ENCODE results near the gene LRIT2. TPM values are rescaled to one million over a fixed set of nuclear protein-coding genes. Genes with fewer than 3 reads are reported as not detected.

Gene LRIT2
- total RNA-seq, 5 donors from 2014 or later (not counting 1 experiment from before 2014, with no cell fraction given) = not detected

DNA sequence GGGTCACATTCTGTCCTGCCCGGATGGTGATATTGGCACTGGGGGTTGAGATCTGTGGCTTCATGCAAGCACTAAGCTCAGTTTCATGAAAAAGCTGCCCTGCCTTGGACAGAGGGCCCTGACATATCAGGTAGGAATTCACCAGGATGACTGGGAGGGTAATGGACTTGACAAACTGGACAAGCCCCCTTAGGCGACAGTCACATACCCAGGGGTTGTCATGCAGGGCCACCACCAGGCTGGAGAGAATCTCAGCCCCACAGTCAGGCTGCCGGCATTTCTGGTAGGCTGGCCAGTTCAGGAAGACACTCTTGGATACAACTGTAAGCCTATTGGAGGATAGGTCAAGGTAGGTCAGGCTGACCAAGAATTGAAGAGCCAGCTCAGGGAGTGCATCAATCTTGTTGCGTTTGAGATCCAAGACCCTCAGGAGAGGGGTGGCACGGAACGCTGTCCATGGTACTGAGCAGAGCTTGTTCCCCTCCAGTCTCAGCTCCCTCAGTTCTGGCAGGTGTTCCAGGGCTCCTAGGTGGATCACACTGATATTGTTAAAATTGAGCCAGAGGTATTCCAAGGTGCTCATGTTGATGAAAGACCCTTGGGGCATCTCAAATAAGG, 824 bp downstream of the LRIT2 start:
- Histone ChIP-seq H3K27me3 (replicated peaks in 1 of 2; ENCODE audit: control insufficient read depth in 2 of 2, extremely low read depth in 1 of 2, insufficient read depth in 2 of 2, low read length in 1 of 2) (peaks cover 2 to 22% of the 10 kb centered on the region in 2 experiments), H3K27ac (ENCODE audit: low read length) (no peak overlapping the region), H3K36me3 (ENCODE audit: control insufficient read depth in 2 of 2, extremely low read depth in 1 of 2, insufficient read depth in 1 of 2, low read length in 1 of 2) (no peaks in the 10 kb centered on the region), H3K9me3 (no peaks in the 10 kb centered on the region), H3K4me1 (ENCODE audit: control insufficient read depth in 1 of 2, extremely low read depth in 1 of 2, insufficient read depth in 2 of 2, low read length in 2 of 2) (no peaks in the 10 kb centered on the region), H3K4me3 (ENCODE audit: control insufficient read depth in 1 of 2, extremely low read depth in 1 of 2, low read length in 1 of 2) (no peak overlapping the region)
- ATAC-seq (replicated peaks in 1 of 4) = no peak
- ChIA-PET CTCF (interaction anchor here in 1 of 2 donors (1.2 kb wide), 1 partner anchor 8 kb away, joined by 3 read pairs; no protein-coding TSS in a partner anchor), POLR2A (no interaction called here)
- no peak overlapping the region for H3K4me3 Mint-ChIP-seq
- no peak for DNase-seq
- WGBS (ENCODE audit: insufficient coverage) = 48% methylated on average over 6 of the region's 6 CpGs
- H3K9me3 Mint-ChIP-seq = peaks cover 0 to 2% (median under 1%) of the 10 kb centered on the region in 3 donors
- H3K4me1 Mint-ChIP-seq = no peaks in the 10 kb centered on the region
- peaks cover 35 to 37% of the 10 kb centered on the region in 2 donors for H3K27me3 Mint-ChIP-seq
- H3K27ac Mint-ChIP-seq = no peak overlapping the region
- no peaks in the 10 kb centered on the region for H3K36me3 Mint-ChIP-seq

DNA sequence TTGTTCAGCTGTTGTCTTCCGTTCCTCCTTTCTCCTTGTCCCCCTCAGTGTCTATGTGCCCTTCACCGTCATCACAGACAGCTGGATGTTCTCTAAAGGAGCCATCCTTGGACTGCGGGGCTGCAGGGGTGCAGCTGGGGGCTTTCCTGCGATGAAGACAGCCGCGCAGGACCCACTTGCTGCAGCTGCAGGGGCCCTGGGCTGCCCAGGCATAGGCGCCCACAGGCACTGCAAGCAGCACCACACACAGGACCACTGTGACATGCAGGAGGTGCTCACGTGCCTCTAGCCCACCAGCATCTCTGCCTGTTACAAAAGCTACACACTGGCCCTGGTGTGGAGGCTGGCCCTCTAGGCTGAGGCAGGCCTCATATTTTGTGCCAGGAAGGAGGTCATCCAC, 3.4 kb downstream of the LRIT2 start:
- WGBS (ENCODE audit: insufficient coverage) = 79% methylated on average over 7 of the region's 8 CpGs
- Histone ChIP-seq H3K27me3 (replicated peaks in 1 of 2; ENCODE audit: control insufficient read depth in 2 of 2, extremely low read depth in 1 of 2, insufficient read depth in 2 of 2, low read length in 1 of 2) (peaks cover 0 to 22% of the 10 kb centered on the region in 2 experiments), H3K27ac (ENCODE audit: low read length) (no peak overlapping the region), H3K4me3 (ENCODE audit: control insufficient read depth in 1 of 2, extremely low read depth in 1 of 2, low read length in 1 of 2) (no peak overlapping the region), H3K4me1 (ENCODE audit: control insufficient read depth in 1 of 2, extremely low read depth in 1 of 2, insufficient read depth in 2 of 2, low read length in 2 of 2) (no peaks in the 10 kb centered on the region), H3K9me3 (no peaks in the 10 kb centered on the region), H3K36me3 (ENCODE audit: control insufficient read depth in 2 of 2, extremely low read depth in 1 of 2, insufficient read depth in 1 of 2, low read length in 1 of 2) (no peaks in the 10 kb centered on the region)
- ATAC-seq (replicated peaks in 1 of 4) (no peak), DNase-seq (no peak)
- Mint-ChIP-seq H3K27me3 (peaks cover 22 to 33% of the 10 kb centered on the region in 2 donors), H3K27ac (no peak overlapping the region), H3K4me3 (no peak overlapping the region), H3K36me3 (no peaks in the 10 kb centered on the region), H3K9me3 (peaks cover 0 to 6% (median 4%) of the 10 kb centered on the region in 3 donors), H3K4me1 (no peaks in the 10 kb centered on the region)
- ChIA-PET CTCF (no interaction called here), POLR2A (no interaction called here)

DNA sequence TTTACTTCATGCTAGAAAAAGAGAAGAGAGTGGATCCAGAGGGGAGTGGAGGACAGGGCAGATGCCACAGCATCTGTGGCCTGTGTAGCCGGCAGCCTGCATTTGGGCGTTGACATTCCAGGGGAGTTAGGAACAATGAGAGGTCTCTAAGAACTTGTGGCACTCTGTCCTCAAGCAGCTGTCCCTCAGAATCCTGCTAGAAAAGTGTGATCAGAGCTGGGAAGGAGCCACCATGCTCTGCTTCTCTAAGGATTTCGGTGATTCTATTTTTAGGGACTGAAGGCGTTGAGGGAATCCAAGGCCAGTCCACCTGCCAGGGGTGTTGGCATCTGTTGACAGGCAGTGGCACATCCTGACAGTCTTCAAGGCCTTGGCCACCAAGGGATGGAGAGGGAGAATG, 7.6 kb downstream of the LRIT2 start:
- H3K4me3 ChIP-seq (ENCODE audit: control insufficient read depth in 1 of 2, extremely low read depth in 1 of 2, low read length in 1 of 2) = no peak overlapping the region
- Mint-ChIP-seq H3K9me3 (peaks cover 0 to 6% (median 4%) of the 10 kb centered on the region in 3 donors), H3K27ac (no peak overlapping the region), H3K36me3 (no peaks in the 10 kb centered on the region), H3K4me3 (no peak overlapping the region), H3K4me1 (no peaks in the 10 kb centered on the region), H3K27me3 (peaks cover 12 to 18% of the 10 kb centered on the region in 2 donors)
- WGBS (ENCODE audit: insufficient coverage) = 98% methylated on average over 4 of the region's 4 CpGs
- no peak overlapping the region for H3K27ac ChIP-seq (ENCODE audit: low read length)
- no peak for ATAC-seq (replicated peaks in 1 of 4)
- ChIA-PET CTCF (interaction anchor here in 1 of 2 donors (0.5 kb wide), 1 partner anchor 25 kb away, joined by 3 read pairs; no protein-coding TSS in a partner anchor), POLR2A (no interaction called here)
- H3K36me3 ChIP-seq (ENCODE audit: control insufficient read depth in 2 of 2, extremely low read depth in 1 of 2, insufficient read depth in 1 of 2, low read length in 1 of 2) = no peaks in the 10 kb centered on the region
- H3K4me1 ChIP-seq (ENCODE audit: control insufficient read depth in 1 of 2, extremely low read depth in 1 of 2, insufficient read depth in 2 of 2, low read length in 2 of 2) = no peaks in the 10 kb centered on the region
- H3K9me3 ChIP-seq = no peaks in the 10 kb centered on the region
- H3K27me3 ChIP-seq (replicated peaks in 1 of 2; ENCODE audit: control insufficient read depth in 2 of 2, extremely low read depth in 1 of 2, insufficient read depth in 2 of 2, low read length in 1 of 2) = peaks cover 0 to 13% of the 10 kb centered on the region in 2 experiments
- DNase-seq = peak in 1 of 35 experiments; percentile 17

DNA sequence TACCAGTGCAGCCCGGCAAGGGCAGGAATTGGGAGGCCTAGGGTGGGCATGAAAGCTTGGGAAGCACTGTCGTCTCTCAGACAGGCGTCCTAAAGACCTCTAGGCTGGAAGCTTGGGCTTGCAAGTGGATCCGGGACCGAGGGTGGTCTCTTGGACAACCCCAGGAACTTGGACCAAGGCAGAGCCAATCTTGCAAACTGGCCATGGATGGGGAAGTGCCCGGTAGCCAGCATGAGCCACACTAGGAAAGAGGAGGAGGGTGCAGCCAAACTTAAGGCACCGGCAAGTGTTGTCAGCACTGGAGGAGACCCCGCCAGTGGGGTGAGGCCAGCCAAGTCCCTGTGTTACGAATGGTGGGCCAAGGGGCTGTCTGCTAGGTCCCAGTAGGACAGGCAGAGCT, 8.5 kb downstream of the LRIT2 start:
- no peak for ATAC-seq (replicated peaks in 1 of 4)
- H3K27me3 ChIP-seq (replicated peaks in 1 of 2; ENCODE audit: control insufficient read depth in 2 of 2, extremely low read depth in 1 of 2, insufficient read depth in 2 of 2, low read length in 1 of 2) = peaks cover 0 to 7% of the 10 kb centered on the region in 2 experiments
- no peak overlapping the region for H3K27ac ChIP-seq (ENCODE audit: low read length)
- H3K4me1 ChIP-seq (ENCODE audit: control insufficient read depth in 1 of 2, extremely low read depth in 1 of 2, insufficient read depth in 2 of 2, low read length in 2 of 2) = no peaks in the 10 kb centered on the region
- Mint-ChIP-seq H3K27ac (no peak overlapping the region), H3K9me3 (peaks cover 0 to 6% (median 4%) of the 10 kb centered on the region in 3 donors), H3K36me3 (no peaks in the 10 kb centered on the region), H3K4me1 (no peaks in the 10 kb centered on the region), H3K27me3 (peaks cover 11 to 12% of the 10 kb centered on the region in 2 donors), H3K4me3 (no peak overlapping the region)
- no peak overlapping the region for H3K4me3 ChIP-seq (ENCODE audit: control insufficient read depth in 1 of 2, extremely low read depth in 1 of 2, low read length in 1 of 2)
- ChIA-PET POLR2A (no interaction called here), CTCF (interaction anchor here (0.8 to 1.2 kb wide), 3 partner anchors 8 to 32 kb away, joined by 3 read pairs; partner anchors contain the start of gene LRIT2 (in 1 of the 2))
- WGBS (ENCODE audit: insufficient coverage) = 79% methylated on average over 9 of the region's 9 CpGs
- no peak for DNase-seq
- no peaks in the 10 kb centered on the region for H3K9me3 ChIP-seq
- H3K36me3 ChIP-seq (ENCODE audit: control insufficient read depth in 2 of 2, extremely low read depth in 1 of 2, insufficient read depth in 1 of 2, low read length in 1 of 2) = no peaks in the 10 kb centered on the region

DNA sequence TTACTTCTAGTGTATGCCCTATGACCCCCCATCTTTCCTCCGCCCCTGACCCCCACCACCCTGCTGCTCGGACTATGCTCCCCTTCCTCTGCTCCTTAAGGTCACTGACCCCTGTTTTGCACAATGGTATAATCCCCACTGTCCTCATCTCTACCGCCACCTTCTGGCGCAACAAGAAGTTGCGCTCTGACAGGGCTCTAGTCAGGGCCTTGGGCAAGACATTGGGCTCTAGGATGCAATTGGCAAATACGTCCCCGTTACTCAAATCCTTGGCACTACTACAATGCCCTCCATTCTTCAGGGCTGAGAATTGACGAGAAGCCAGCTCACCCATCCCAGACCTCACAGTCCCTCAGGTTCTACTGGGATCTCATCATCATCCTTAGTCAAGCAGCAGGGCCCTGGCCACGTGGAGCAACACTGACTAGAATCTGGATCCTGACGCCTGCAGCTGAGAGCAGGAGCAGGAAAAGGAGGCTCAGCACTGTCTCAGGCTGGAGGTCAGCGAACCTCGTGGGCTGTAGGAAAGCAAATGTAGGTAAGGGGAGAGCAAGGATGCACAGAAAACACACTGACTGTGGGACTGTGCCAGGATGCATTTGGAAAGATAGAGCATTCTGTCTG, 10.6 kb downstream of the LRIT2 start:
- H3K4me3 Mint-ChIP-seq = peak overlapping the region in 1 of 3 donors; percentile 47
- 57% methylated on average over 9 of the region's 12 CpGs for WGBS (ENCODE audit: insufficient coverage)
- Histone ChIP-seq H3K9me3 (no peaks in the 10 kb centered on the region), H3K4me1 (ENCODE audit: control insufficient read depth in 1 of 2, extremely low read depth in 1 of 2, insufficient read depth in 2 of 2, low read length in 2 of 2) (no peaks in the 10 kb centered on the region), H3K36me3 (ENCODE audit: control insufficient read depth in 2 of 2, extremely low read depth in 1 of 2, insufficient read depth in 1 of 2, low read length in 1 of 2) (no peaks in the 10 kb centered on the region), H3K4me3 (ENCODE audit: control insufficient read depth in 1 of 2, extremely low read depth in 1 of 2, low read length in 1 of 2) (no peak overlapping the region), H3K27ac (ENCODE audit: low read length) (no peak overlapping the region), H3K27me3 (replicated peaks in 1 of 2; ENCODE audit: control insufficient read depth in 2 of 2, extremely low read depth in 1 of 2, insufficient read depth in 2 of 2, low read length in 1 of 2) (peaks cover 0 to 12% of the 10 kb centered on the region in 2 experiments)
- H3K4me1 Mint-ChIP-seq = no peaks in the 10 kb centered on the region
- ATAC-seq (replicated peaks in 1 of 4) (peak in 2 of 4 experiments; percentile 40 to 62), DNase-seq (peak in 14 of 35 experiments; percentile 12 to 47 (median 21))
- CTCF ChIA-PET = interaction anchor here (0.6 to 0.9 kb wide), 3 partner anchors 9 to 67 kb away, joined by 3 to 10 read pairs (median 3); no protein-coding TSS in a partner anchor
- peaks cover 2 to 4% of the 10 kb centered on the region in 2 donors for H3K27me3 Mint-ChIP-seq
- POLR2A ChIA-PET = interaction anchor here in 1 of 2 donors (0.7 kb wide), 1 partner anchor 46 kb away, joined by 3 read pairs; no protein-coding TSS in a partner anchor
- peaks cover 0 to 6% (median 4%) of the 10 kb centered on the region in 3 donors for H3K9me3 Mint-ChIP-seq
- no peak overlapping the region for H3K27ac Mint-ChIP-seq
- no peaks in the 10 kb centered on the region for H3K36me3 Mint-ChIP-seq

DNA sequence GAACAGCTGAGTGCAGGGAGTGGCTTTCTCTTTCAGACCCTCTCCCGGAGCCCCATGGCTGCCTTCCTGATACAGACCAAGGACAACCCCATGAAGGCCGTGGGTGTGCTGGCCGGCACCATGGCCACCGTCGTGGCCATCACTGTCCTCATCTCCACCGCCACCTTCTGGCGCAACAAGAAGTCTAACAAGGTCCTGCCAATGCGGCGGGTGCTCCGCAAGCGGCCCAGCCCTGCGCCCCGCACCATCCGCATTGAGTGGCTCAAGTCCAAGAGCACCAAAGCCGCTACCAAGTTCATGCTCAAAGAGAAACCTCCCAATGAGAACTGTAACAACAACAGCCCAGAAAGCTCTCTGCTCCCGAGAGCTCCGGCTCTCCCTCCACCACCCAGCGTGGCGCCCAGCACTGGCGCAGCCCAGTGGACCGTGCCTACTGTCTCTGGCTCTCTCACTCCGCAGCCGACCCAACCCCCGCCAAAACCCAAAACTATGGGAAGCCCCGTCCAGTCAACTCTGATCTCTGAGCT, 11.2 kb downstream of the LRIT2 start:
- ChIA-PET CTCF (interaction anchor here in 1 of 2 donors (0.6 kb wide), 1 partner anchor 66 kb away, joined by 3 read pairs; no protein-coding TSS in a partner anchor), POLR2A (no interaction called here)
- no peaks in the 10 kb centered on the region for H3K36me3 Mint-ChIP-seq
- no peak overlapping the region for H3K27ac ChIP-seq (ENCODE audit: low read length)
- no peak overlapping the region for H3K4me3 ChIP-seq (ENCODE audit: control insufficient read depth in 1 of 2, extremely low read depth in 1 of 2, low read length in 1 of 2)
- ATAC-seq (replicated peaks in 1 of 4) = no peak
- WGBS (ENCODE audit: insufficient coverage) = 84% methylated on average over 19 of the region's 25 CpGs
- H3K9me3 Mint-ChIP-seq = peaks cover 0 to under 1% (median 0%) of the 10 kb centered on the region in 3 donors
- H3K9me3 ChIP-seq = no peaks in the 10 kb centered on the region
- H3K4me1 ChIP-seq (ENCODE audit: control insufficient read depth in 1 of 2, extremely low read depth in 1 of 2, insufficient read depth in 2 of 2, low read length in 2 of 2) = no peaks in the 10 kb centered on the region
- H3K27ac Mint-ChIP-seq = no peak overlapping the region
- no peaks in the 10 kb centered on the region for H3K36me3 ChIP-seq (ENCODE audit: control insufficient read depth in 2 of 2, extremely low read depth in 1 of 2, insufficient read depth in 1 of 2, low read length in 1 of 2)
- DNase-seq = no peak
- peaks cover 0 to 12% of the 10 kb centered on the region in 2 experiments for H3K27me3 ChIP-seq (replicated peaks in 1 of 2; ENCODE audit: control insufficient read depth in 2 of 2, extremely low read depth in 1 of 2, insufficient read depth in 2 of 2, low read length in 1 of 2)
- peaks cover 0 to 4% of the 10 kb centered on the region in 2 donors for H3K27me3 Mint-ChIP-seq
- peak overlapping the region in 1 of 3 donors; percentile 47 for H3K4me3 Mint-ChIP-seq
- no peaks in the 10 kb centered on the region for H3K4me1 Mint-ChIP-seq

All from T-cell (primary cell).